DOHH2 (cell line): Measurements from ENCODE around the gene RC3H1.

ENCODE experiments used
- EZH2phosphoT487 ChIP-seq: fragments of 200-600 bp; sonication (generic); IDR thresholded peaks from 2 replicates; pipeline ENCODE4 v1.6.1; 2017; ENCODE audit warnings: borderline replicate concordance, mild to moderate bottlenecking, antibody characterized with exemption, low read length, moderate library complexity, mixed read lengths
- TF ChIP-seq, protein P1 (sequence below): fragments of 200-600 bp; sonication (generic); IDR thresholded peaks from one replicate; pipeline ENCODE4 v1.5.1; 2014; ENCODE audit warnings: antibody characterized with exemption, mild to moderate bottlenecking, low read depth, low read length; ENCODE audit not compliant: poor library complexity, severe bottlenecking

GRCh38 chr1:173920861-173921260 lies 101.3 kb downstream of the RC3H1 start:
- no peak for TF ChIP-seq EZH2phosphoT487
- TF ChIP-seq, protein P1, sequence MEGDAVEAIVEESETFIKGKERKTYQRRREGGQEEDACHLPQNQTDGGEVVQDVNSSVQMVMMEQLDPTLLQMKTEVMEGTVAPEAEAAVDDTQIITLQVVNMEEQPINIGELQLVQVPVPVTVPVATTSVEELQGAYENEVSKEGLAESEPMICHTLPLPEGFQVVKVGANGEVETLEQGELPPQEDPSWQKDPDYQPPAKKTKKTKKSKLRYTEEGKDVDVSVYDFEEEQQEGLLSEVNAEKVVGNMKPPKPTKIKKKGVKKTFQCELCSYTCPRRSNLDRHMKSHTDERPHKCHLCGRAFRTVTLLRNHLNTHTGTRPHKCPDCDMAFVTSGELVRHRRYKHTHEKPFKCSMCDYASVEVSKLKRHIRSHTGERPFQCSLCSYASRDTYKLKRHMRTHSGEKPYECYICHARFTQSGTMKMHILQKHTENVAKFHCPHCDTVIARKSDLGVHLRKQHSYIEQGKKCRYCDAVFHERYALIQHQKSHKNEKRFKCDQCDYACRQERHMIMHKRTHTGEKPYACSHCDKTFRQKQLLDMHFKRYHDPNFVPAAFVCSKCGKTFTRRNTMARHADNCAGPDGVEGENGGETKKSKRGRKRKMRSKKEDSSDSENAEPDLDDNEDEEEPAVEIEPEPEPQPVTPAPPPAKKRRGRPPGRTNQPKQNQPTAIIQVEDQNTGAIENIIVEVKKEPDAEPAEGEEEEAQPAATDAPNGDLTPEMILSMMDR: no peak
